Spinal cord (tissue), 10 donors: ENCODE data around the gene CHAT. TPM values are rescaled to one million over a fixed set of nuclear protein-coding genes. Genes with fewer than 3 reads are reported as not detected.

Experiments used
- DNase-seq, 6 donors: peaks; one replicate each; pipeline versions ENCODE4 v3.0.0 to v3.0.0-alpha.2; 2013 to 2015; ENCODE audit warnings: low spot score in 6 of 6, low read depth in 4 of 6
- H3K27ac ChIP-seq: one replicate; pipeline ENCODE4 v1.5.1; 2013; ENCODE audit warnings: low read depth, low read length, control low read depth
- H3K27me3 ChIP-seq: one replicate; pipeline ENCODE4 v1.6.1; 2013; ENCODE audit warnings: low read length; ENCODE audit not compliant: control insufficient read depth, insufficient read depth
- H3K36me3 ChIP-seq: one replicate; pipeline ENCODE4 v1.6.1; 2013; ENCODE audit warnings: low read length; ENCODE audit not compliant: control insufficient read depth, insufficient read depth
- H3K4me1 ChIP-seq: one replicate; pipeline ENCODE4 v1.6.1; 2013; ENCODE audit warnings: low read length; ENCODE audit not compliant: control insufficient read depth, insufficient read depth
- H3K4me3 ChIP-seq: one replicate; pipeline ENCODE4 v1.5.1; 2013; ENCODE audit warnings: low read depth, low read length, control low read depth
- H3K9me3 ChIP-seq: one replicate; pipeline ENCODE4 v1.6.1; 2013; ENCODE audit warnings: low read length; ENCODE audit not compliant: control insufficient read depth, insufficient read depth
- WGBS: methylation state at CpG from one replicate; pipeline ENCODE4 v1.1.5; 2013; ENCODE audit warnings: missing lambda C conversion rate; ENCODE audit not compliant: insufficient coverage; 5-methylcytosine and 5-hydroxymethylcytosine counted together
- polyA plus RNA-seq, 2 donors: library from polyadenylated mRNA; unstranded; fragments of 120-200 nt; gene quantifications; one replicate each; pipeline ENCODE4 v1.2.1, GENCODE V29; 2013; ENCODE audit not compliant: insufficient read length in 2 of 2
- total RNA-seq, 2 donors: library from RNA; depleted of rRNA in 1 of 2; stranded (reverse); fragments of 120-200 nt in 1 of 2; fragments of >200 nt in 1 of 2; gene quantifications; one replicate each; pipeline versions ENCODE4 v1.2.3 to v1.2.4, GENCODE V29; 2013 to 2014
- donor health status: healthy.

Gene CHAT
- total and polyA plus RNA-seq, 4 donors = 0.61 to 2.9 (median 1.7) TPM

GRCh38 chr10:49610458-49611165 is 3.2 kb upstream of the CHAT start:
- WGBS = 1% methylated on average over 72 of the region's 72 CpGs
- Histone ChIP-seq H3K36me3 (no peaks in the 10 kb centered on the region), H3K27ac (no peak overlapping the region), H3K4me3 (no peak overlapping the region), H3K27me3 (peaks cover 85% of the 10 kb centered on the region), H3K4me1 (peaks cover 74% of the 10 kb centered on the region), H3K9me3 (no peaks in the 10 kb centered on the region)
- no peak for DNase-seq

GRCh38 chr10:49611166-49611815 is 2.5 kb upstream of the CHAT start:
- H3K27me3 ChIP-seq = peaks cover 92% of the 10 kb centered on the region
- no peak overlapping the region for H3K4me3 ChIP-seq
- H3K27ac ChIP-seq = no peak overlapping the region
- H3K4me1 ChIP-seq = peaks cover 68% of the 10 kb centered on the region
- H3K36me3 ChIP-seq = no peaks in the 10 kb centered on the region
- WGBS = 2% methylated on average over 63 of the region's 63 CpGs
- DNase-seq = no peak
- no peaks in the 10 kb centered on the region for H3K9me3 ChIP-seq

- peak in 2 of 6 donors; percentile 42 to 67 for DNase-seq
- Histone ChIP-seq H3K4me1 (peaks cover 64% of the 10 kb centered on the region), H3K4me3 (no peak overlapping the region), H3K27ac (no peak overlapping the region), H3K27me3 (peaks cover 97% of the 10 kb centered on the region), H3K9me3 (no peaks in the 10 kb centered on the region), H3K36me3 (no peaks in the 10 kb centered on the region)
- 3% methylated on average over 53 of the region's 53 CpGs for WGBS
These were observed 1.9 kb upstream of the CHAT start for GRCh38 chr10:49611816-49612512.

GRCh38 chr10:49612513-49613164 is 1.2 kb upstream of the CHAT start:
- no peak overlapping the region for H3K4me3 ChIP-seq
- no peaks in the 10 kb centered on the region for H3K9me3 ChIP-seq
- H3K4me1 ChIP-seq = peaks cover 57% of the 10 kb centered on the region
- H3K36me3 ChIP-seq = no peaks in the 10 kb centered on the region
- H3K27me3 ChIP-seq = peaks cover 96% of the 10 kb centered on the region
- no peak overlapping the region for H3K27ac ChIP-seq
- WGBS = 2% methylated on average over 19 of the region's 29 CpGs
- DNase-seq = no peak

GRCh38 chr10:49613165-49613881 is 514 bp upstream of the CHAT start:
- WGBS = under 1% methylated on average over 22 of the region's 23 CpGs
- peak in 1 of 6 donors; percentile 70 for DNase-seq

GRCh38 chr10:49614242-49615198 is 683 bp downstream of the CHAT start:
- 4% methylated on average over 32 of the region's 49 CpGs for WGBS
- H3K27ac ChIP-seq = no peak overlapping the region
- H3K4me1 ChIP-seq = peaks cover 48% of the 10 kb centered on the region
- no peak overlapping the region for H3K4me3 ChIP-seq
- no peak for DNase-seq
- H3K27me3 ChIP-seq = peaks cover 87% of the 10 kb centered on the region
- H3K36me3 ChIP-seq = no peaks in the 10 kb centered on the region
- H3K9me3 ChIP-seq = no peaks in the 10 kb centered on the region

More at GRCh38 chr10:49613165-49613881, 514 bp upstream of the CHAT start:
- peaks cover 57% of the 10 kb centered on the region for H3K4me1 ChIP-seq
- H3K4me3 ChIP-seq = no peak overlapping the region
- no peaks in the 10 kb centered on the region for H3K36me3 ChIP-seq
- H3K27ac ChIP-seq = no peak overlapping the region
- peaks cover 93% of the 10 kb centered on the region for H3K27me3 ChIP-seq
- no peaks in the 10 kb centered on the region for H3K9me3 ChIP-seq

- Histone ChIP-seq H3K27me3 (peaks cover 81% of the 10 kb centered on the region), H3K4me1 (peaks cover 43% of the 10 kb centered on the region), H3K9me3 (no peaks in the 10 kb centered on the region), H3K4me3 (no peak overlapping the region), H3K36me3 (no peaks in the 10 kb centered on the region), H3K27ac (no peak overlapping the region)
- DNase-seq = no peak
- 68% methylated on average over 5 of the region's 5 CpGs for WGBS
These were observed 1.4 kb downstream of the CHAT start for GRCh38 chr10:49615213-49615612.

GRCh38 chr10:49615721-49616120 is 1.9 kb downstream of the CHAT start:
- no peak for DNase-seq
- Histone ChIP-seq H3K4me1 (peaks cover 43% of the 10 kb centered on the region), H3K27ac (no peak overlapping the region), H3K36me3 (no peaks in the 10 kb centered on the region), H3K27me3 (peaks cover 77% of the 10 kb centered on the region), H3K4me3 (no peak overlapping the region), H3K9me3 (no peaks in the 10 kb centered on the region)
- WGBS = 67% methylated on average over 2 of the region's 5 CpGs
